CD1c-positive myeloid dendritic cell (primary cell): Measurements from ENCODE around the gene ZNF439.
"Not testable (repeated sequence)": the region's sequence is repeated elsewhere in the genome, so short reads cannot be mapped to it uniquely, and the experiment has no call there.

Experiments
- DNase-seq: peaks from one replicate; pipeline ENCODE4 v3.0.0-alpha.2; 2016; ENCODE audit errors: extremely low spot score

ZNF439 gene

DNA sequence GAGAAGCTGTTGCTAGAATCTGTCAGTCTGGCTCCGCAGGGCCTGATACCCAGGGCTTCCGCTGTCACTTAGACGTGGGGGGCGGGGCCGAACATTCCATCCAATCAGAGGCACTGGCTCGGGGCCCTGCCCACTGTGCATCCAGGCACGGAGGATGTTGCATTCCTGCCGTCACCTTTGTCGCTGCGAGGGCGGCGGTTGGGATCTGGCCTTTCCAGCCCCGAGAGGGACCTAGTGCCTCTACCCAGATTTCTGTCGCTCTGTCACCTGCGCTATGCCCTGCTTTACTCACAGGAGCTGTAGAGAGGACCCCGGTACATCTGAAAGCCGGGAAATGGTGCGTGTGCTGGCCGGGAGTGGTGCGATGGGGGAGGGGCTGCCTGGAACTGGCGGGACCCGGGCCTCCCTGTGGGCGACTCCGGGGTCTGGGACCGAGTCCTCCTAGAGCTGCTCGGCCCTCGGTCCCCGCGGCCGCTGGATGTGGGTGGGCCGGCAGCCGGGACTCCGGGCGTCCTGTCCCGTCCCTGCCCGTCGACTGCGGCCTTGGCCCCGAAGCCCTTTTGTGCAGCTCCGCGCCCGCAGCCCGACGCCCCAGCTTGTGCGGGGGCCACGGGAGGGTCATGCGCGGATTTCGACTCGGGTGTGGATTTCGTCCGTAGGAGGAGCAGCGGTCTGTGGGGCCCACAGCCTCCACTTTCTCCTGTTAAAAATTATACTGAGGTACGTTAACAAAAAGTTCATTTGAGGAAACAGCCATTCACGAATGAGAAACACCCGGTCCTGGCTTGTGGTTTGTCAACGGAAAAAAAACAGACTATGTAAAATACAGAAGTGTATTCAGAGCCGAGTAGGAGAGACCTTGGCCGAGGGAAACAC is at the start of gene ZNF439:
TSS of gene ZNF439 (plus strand) at position 133 of the 876 bp plus-strand sequence. CDS start at position 275, 142 bp downstream.
- peak; percentile 84 for DNase-seq

DNA sequence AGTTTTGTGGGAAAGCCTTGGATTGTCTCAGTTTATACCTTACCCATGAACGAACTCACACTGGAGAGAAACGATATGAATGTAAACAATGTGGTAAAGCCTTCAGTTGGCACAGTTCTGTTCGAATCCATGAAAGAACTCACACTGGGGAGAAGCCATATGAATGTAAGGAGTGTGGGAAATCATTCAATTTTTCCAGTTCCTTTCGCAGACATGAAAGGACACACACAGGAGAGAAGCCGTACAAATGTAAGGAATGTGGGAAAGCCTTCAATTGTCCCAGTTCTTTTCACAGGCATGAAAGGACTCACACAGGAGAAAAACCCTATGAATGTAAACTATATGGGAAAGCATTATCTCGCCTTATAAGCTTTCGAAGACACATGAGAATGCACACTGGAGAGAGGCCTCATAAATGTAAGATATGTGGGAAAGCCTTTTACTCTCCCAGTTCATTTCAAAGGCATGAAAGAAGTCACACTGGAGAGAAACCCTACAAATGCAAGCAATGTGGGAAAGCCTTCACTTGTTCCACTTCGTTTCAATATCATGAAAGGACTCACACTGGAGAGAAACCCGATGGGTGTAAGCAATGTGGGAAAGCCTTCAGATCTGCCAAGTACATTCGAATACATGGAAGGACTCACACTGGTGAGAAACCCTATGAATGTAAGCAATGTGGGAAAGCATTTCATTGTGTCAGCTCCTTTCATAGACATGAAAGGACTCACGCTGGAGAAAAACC is 42.0 kb upstream of the ZNF439 start:
- no peak for DNase-seq

DNA sequence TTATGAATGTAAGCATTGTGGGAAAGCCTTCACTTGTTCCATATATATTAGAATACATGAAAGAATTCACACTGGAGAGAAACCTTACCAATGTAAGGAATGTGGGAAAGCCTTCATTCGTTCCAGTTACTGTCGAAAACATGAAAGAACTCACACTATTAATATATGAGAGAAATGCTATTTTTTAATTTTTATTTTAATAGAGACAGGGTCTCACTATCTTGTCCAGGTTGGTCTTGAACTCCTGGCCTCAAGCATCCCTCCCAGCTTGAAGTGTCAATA is 41.5 kb upstream of the ZNF439 start:
- no peak for DNase-seq

DNA sequence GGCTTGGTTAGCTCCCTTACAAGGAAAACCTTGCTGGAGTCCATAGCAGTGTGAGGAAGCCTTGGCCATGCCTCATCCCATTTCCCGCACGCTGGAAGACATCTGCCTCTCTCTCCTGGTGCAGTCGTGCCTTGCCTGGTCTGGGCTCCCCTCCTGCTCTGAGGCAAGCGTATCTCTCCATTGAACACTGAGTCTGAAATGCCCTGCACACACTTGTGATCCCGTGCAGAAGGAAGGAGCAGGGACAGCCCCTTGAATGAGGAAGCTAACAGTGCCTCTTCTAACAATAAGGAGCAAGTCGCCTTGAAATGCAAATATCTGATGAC is 34.9 kb upstream of the ZNF439 start:
- DNase-seq, result no peak

DNA sequence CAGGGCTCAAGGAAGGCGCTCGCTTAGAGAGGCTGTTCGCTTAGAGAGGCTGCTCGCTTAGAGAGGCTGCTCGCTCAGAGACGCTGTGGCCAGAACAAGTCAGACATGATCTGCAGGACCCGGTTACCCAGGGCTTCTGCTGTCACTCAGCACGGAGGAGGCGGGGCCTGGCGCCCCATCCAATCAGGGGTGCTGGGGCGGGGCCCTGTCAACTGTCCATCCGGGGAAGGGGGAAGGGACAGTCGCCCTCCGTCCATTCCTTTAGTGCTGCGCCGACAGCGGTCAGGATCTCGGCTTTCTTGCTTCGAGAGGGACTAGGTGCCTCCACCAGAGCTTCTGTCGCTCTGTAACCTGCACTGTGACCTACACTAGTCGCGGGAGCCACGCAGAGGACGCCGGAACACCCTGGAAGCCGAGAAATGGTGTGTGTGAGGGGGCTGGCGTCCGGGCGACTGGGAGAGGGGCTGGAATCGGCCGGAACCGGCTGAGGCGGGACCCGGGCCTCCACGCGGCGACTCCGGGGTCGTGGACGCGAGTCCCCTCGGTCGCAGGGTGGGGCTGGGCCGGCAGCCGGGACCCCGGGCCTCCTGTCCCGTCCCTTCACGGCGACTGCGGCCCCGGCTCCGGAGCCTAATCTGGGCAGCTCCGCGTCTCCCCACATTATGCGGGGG is 34.4 kb upstream of the ZNF439 start, which contains the start of gene ZNF440:
TSS of gene ZNF440 (plus strand) at position 245 of the 671 bp plus-strand sequence. CDS start at position 420, 175 bp downstream.
- peak; percentile 91 for DNase-seq

DNA sequence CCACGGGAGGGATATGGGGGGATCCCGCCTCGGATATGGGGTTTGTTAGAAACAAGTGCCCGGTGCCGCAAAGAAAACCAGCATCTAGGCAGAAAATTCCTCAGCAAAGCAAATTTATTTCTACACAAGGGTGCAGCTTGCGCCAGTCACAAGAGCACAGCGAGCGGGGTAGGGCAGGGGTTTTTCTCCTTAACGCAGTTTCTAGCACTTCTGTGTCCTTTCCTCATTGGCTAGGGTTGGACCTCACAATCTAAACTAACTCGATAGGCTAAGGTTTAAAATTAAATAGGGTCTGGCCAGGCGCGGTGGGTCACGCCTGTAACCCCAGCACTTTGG is 33.9 kb upstream of the ZNF439 start:
- no peak for DNase-seq

DNA sequence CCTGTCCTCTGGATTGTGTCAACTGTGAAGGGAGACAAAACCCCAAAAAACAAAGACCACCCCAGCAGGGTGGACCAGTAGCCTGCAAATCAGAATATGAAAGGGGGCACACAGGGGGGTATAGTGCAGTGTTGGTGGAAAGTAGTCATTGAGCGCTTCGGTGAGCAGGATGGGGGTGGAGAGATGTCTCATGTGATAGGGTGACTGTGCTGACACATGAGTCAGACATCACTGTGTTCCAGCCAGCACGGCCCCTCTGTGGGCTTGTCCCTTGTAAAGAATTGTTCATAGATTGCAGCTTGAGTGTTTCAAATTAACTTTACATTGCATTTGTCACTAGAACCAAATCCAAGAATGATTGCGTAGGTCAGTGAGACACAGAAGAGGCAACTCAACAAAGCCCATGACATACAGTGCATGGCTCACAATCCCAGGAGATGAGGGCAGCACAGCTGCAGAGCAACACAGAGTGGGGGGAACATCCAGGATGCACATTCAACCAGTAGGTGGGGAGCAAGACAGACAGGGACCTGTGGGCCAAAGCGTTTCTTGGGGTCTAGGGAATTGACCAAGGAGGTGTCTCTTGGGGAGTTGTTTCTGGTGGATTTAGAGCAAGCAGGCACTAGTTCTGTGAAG is 26.9 kb upstream of the ZNF439 start:
- DNase-seq, result no peak

DNA sequence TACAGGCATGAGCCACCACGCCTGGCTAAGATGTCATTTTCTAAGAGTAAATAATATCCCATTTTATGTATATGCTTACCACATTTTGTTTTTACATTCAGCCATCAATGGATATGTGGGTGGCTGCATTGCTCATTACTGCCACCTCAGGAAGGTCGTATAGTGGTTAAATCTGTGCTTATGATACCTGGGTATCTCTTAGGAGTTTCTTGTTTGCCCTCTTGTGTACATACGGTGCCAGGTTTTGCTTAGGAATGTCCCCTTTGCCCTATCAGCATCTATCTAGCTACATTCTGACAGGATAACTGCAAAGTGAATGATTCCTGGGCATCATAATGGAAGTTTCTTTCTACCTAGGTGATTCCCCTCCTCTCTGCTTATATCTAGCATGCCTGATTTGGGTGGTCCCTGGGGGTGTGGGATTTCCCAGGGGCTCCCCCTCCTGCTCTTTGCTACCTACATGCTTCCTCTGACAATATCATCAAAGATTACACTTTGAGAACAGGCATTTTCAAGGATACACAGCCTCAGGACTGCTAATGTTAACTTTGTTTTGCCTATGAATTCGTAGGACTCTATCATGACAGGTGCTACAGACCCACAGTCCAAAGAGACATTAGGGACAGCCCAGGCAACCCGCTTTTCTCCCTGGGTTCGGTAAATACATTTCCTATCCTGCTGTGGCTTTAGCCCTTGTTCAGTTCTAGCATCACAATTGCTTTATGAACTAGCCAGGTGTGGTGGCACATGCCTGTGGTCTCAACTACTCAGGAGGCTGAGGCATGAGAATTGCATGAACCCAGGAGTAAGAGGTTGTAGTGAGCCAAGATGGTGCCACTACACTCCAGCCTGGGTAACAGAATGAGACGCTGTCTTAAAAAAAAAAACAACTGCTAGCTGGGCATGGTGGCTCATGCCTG is 19.3 kb upstream of the ZNF439 start:
- DNase-seq, result not testable (repeated sequence)

DNA sequence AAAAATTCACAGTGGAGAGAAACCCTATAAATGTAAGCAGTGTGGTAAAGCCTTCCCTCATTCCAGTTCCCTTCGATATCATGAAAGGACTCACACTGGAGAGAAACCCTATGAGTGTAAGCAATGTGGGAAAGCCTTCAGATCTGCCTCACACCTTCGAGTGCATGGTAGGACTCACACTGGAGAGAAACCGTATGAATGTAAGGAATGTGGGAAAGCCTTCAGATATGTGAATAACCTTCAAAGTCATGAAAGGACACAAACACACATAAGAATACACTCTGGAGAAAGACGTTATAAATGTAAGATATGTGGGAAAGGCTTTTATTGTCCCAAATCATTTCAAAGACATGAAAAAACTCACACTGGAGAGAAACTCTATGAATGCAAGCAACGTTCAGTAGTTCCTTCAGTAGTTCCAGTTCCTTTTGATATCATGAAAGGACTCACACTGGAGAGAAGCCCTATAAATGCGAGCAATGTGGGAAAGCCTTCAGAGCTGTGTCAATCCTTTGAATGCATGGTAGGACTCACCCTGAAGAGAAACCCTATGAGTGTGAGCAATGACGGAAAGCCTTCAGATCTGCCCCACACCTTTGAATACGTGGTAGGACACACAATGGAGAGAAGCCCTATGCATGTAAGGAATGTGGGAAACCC is 16.1 kb upstream of the ZNF439 start:
- no peak for DNase-seq

DNA sequence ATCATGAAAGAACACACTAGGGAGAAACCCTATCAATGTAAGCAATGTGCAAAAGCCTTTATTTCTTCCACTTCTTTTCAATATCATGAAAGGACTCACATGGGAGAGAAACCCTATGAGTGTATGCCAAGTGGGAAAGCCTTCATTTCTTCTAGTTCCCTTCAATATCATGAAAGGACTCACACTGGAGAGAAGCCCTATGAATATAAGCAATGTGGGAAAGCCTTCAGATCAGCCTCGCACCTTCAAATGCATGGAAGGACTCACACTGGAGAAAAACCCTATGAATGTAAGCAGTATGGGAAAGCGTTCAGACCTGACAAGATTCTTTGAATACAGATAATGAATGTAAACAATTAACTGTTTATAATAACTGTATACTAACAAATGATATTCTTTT is 15.0 kb upstream of the ZNF439 start:
- no peak for DNase-seq

DNA sequence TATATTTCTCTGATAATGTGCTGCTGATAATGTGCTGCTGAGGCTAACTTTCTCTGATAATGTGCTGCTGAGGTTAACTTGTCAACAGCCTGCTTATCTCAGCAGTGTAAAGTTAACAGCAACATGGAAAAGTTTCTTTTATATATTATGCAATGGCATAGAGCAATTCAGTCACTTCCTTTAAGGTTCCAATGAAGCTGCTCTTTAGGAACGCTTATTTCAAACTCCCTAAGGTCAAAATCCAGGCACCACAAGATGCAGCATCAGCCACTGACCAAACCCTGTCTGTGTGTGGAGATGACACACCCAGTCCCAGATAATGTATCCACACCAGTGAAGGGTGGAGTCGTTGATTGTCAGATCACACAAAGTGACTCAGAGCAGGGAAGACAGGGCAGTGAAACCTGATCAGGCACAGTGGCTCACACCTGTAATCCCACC is 12.9 kb upstream of the ZNF439 start:
- DNase-seq, result not testable (repeated sequence)

DNA sequence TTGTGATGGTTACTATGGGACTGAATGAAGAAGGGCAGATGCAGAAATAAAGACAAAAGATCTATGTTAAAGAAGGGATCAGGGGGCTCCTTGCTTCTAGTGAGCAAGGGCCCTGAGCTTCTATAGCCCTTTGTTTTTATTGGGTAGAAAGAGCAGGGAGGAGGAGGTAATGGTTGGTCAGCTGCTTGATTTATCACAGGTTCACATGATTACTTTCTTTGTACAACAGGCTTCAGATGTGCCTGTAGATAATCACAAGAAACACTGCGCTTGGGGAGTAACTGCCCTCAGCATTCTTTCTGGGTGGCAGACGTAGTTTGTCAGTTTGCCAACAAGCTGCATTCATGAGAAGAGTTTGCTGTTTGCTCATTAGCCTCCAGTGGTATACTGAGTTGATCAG is 4.8 kb upstream of the ZNF439 start:
- DNase-seq, result no peak

DNA sequence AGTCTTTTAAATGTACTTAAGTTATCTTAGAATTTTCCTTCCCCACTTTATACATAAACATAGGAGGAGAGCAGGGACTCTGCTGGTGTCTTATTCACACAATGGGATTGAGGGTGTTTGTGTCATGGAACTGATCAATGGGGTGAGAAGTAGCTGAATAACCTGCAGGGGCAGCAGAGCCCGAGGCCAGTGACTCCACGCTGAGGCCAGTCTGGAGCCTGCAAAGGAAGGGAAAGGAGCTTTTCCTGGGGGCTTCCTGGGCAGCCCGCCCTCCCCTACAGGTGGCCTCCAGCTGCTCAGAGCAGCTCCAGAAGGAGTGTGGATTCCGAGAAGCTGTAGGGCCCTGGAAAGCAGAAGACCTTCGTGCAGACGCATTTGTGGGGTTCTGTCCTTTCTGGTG is 911 bp upstream of the ZNF439 start:
- not testable (repeated sequence) for DNase-seq

DNA sequence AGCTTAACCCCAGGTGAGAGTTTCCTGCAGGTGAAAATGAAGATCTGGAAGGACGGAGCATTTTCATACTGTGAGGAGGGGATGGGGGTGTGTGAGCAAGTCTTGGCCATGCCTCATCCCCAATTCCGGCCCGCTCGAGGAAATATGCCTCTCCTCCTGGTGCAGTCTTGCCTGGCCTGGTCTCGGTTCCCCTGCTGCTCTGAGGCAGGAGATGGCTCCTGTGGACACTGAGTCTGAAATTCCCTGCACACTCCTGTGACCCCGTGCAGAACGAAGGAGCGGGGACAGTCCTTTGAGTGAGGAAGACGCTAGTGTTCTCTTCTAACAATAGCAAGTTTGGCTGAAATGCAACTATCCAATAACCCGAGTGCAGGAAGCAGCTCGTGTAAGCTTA is 329 bp upstream of the ZNF439 start:
- no peak for DNase-seq

DNA sequence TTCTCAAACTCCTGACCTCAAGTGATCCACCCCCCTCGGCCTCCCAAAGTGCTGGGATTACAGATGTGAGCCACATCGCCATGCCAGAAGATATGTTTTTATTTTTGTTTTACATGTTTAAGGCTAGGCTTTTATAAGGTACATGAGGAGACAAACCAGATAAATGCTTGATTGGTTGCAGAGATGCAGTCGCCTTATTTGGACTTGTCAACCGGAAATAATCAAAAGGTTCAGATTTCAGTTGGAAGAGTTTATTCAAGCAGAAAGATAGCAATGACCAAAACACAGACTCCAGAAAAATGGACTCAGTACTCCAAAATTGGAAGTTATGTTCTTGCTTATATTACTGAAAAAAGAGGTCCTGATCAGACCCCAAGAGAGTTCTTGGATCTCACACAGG is 1.8 kb downstream of the ZNF439 start:
- not testable (repeated sequence) for DNase-seq

DNA sequence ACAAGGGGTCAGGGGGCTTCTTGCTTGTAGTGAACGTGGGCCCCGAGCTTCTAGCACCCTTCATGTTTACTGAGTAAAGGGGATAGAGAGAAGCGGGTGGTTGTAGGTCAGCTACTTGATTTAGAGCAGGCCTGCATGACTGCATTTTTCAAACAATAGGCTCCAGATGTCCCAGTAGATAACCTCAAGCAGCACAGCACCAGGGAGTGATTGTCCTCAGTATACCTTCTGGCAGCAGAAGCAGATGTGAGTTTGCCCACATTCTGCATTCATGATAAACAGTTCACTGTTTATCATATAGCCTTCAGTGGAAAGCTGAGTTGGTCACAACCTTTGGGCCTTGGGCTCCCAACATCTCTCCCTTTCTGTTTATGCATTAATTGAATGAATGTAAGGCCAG is 4.8 kb downstream of the ZNF439 start:
- no peak for DNase-seq

DNA sequence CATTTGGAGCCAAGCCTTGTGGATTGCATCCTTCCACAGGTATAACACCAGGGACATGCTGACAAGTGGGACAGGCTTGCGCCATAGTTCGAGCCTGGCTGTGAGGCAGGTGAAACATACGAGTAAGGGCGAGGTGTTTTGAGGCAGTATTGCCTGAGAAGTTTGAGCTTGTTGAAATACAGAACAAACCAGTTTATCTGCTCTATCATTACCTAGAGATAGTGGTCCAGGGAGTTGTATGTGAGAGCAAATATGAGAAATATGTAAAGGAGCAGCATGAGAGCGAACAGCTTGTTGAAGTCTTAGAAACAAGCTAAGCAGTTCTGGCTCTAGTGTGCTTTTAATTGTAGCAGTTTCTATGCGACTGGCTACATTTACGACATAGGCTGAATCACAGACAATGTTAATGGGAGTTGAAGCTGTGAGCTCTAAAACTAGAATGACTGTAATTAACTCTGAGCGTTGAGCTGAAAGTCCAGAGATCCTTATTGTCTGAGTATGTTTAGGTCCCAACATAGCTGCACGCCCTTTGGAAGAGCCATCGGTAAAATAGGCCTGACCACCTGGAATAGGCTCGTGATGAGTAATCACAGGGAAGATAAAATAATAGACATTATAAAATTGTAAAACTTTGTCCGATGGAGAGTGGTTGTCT is 8.2 kb downstream of the ZNF439 start:
- DNase-seq, result no peak

DNA sequence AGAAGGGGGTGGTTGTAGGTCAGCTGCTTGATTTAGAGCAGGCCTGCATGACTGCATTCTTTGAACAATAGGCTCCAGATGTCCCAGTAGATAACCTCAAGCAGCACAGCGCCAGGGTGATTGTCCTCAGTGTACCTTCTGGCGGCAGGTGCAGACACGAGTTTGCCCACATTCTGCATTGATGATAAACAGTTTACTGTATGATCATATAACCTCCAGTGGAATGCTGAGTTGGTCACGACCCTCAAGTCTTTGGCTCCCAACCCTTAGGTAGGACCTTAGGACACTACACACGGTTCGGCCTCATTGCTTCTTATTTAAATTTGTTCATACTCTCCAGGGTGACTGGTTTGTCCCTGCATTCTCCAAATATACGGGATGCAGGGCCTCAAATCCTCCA is 12.2 kb downstream of the ZNF439 start:
- no peak for DNase-seq

DNA sequence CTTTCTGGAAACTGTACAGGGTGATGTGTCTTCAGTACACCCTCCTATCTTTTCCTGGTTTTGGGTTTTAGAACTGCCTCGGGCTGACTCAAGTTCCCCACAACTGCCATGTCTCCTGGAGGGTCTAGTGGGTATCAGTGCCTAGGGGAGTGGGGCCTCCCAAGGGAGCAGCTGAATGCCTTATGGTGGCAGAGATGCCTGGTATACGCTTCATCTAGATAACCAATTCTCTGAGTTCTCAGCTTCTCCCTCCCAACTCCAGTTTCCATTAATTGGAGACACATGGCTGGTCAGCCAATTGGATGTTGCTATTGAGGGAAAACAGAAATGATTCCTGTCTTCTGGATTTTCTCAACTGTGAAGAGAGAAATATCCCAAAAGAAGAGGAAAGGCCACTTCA is 12.8 kb downstream of the ZNF439 start:
- DNase-seq, result no peak

DNA sequence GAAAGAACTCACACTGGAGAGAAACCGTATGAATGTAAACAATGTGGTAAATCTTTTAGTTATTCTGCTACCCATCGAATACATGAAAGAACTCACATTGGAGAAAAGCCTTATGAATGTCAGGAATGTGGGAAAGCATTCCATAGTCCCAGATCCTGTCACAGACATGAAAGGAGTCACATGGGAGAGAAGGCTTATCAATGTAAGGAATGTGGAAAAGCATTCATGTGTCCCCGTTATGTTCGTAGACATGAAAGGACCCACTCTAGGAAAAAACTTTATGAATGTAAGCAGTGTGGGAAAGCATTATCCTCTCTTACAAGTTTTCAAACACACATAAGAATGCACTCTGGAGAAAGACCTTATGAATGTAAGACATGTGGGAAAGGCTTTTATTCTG is 19.2 kb downstream of the ZNF439 start:
- DNase-seq, result not testable (repeated sequence)
